LNCaP clone FGC (cell line): ENCODE results near the gene ARHGAP12.

ENCODE experiments used
- DNase-seq: peaks from one replicate; pipeline ENCODE4 v3.0.0-alpha.2; 2011; ENCODE audit warnings: low read depth
- H3K4me3 ChIP-seq: 2 replicates; pipeline ENCODE4 v1.5.1; 2011; ENCODE audit warnings: mild to moderate bottlenecking, low read depth, low read length, control low read depth
- CTCF ChIP-seq: IDR thresholded peaks from 2 replicates; pipeline ENCODE4 v1.5.1; 2012; ENCODE audit warnings: mild to moderate bottlenecking; ENCODE audit not compliant: control insufficient read depth, insufficient read depth; ENCODE audit errors: extremely low read depth

Gene ARHGAP12

DNA sequence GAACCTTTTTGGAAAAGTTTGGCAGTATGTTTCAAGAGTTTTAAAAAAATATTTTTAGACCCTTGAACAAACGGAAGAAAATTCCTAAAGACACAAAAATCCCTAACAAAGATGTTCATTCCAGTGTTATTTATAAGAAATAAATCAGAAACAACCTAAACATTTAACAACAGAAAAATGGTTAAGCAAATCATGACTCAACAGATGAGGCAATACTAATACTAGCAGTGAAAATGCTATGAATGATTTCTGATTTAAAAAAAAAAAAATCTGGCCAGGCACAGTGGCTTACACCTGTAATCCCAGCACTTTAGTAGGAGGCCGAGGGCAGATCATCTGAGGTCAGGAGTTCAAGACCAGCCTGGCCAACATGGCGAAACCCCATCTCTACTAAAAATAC, 61.0 kb downstream of the ARHGAP12 start:
- no peak for DNase-seq
- no peak overlapping the region for H3K4me3 ChIP-seq
- TF ChIP-seq CTCF, result no peak

- no peak for TF ChIP-seq CTCF
- no peak for DNase-seq
- no peak overlapping the region for H3K4me3 ChIP-seq
These were observed 62.4 kb downstream of the ARHGAP12 start for GRCh38 chr10:31866118-31866670.

DNA sequence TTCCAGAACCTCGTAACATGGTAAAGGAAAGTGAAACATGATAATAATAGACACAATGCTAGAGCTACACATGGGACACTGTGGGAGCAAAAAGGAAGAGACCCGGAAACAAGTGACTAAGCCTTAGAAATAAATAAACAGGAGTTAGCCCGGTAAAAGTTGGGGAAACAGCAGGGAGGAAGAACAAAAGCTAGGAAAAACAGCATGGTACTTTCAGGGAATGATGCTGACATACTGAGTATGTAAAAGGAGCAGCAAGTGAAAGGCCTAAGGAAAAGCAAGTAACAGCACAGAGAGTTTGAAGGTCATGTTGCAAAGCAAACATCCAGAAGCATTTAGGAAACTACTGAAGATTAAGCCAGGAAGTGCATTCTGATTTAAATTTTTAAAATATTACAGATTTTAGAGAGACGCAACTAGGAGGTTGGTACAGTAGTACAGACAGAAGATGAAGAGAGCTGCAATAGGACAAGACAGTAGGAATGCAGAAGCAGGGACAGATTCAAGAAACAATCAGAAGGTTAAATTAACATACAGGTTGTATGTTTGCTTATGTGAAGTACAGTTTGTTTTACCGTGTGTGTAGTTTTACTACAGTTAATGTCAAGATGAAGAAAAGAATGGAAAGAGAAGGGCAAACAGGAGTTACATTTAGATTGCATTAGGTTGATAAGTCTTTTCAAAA, 63.7 kb downstream of the ARHGAP12 start:
- no peak overlapping the region for H3K4me3 ChIP-seq
- no peak for TF ChIP-seq CTCF
- DNase-seq, result no peak

- no peak for DNase-seq
- H3K4me3 ChIP-seq, result no peak overlapping the region
- TF ChIP-seq CTCF, result no peak
These were observed 73.6 kb downstream of the ARHGAP12 start for GRCh38 chr10:31855033-31855432.

GRCh38 chr10:31853629-31854028, 75.0 kb downstream of the ARHGAP12 start:
- no peak overlapping the region for H3K4me3 ChIP-seq
- no peak for DNase-seq
- no peak for TF ChIP-seq CTCF

GRCh38 chr10:31851216-31851615, 77.4 kb downstream of the ARHGAP12 start:
- no peak overlapping the region for H3K4me3 ChIP-seq
- DNase-seq, result no peak
- no peak for TF ChIP-seq CTCF

GRCh38 chr10:31847515-31847914, 81.1 kb downstream of the ARHGAP12 start:
- H3K4me3 ChIP-seq, result no peak overlapping the region
- no peak for DNase-seq
- TF ChIP-seq CTCF, result no peak
